ENCODE measurements around the gene PSMB7.
"Not testable (repeated sequence)": the region's sequence is repeated elsewhere in the genome, so short reads cannot be mapped to it uniquely, and the experiment has no call there.

Gene PSMB7

GRCh38 chr9:124427281-124427680 is 12.0 kb upstream of the PSMB7 start:
- Histone ChIP-seq H3K4me2 (ENCODE audit: low read depth, low read length, poor library complexity, severe bottlenecking) (no peak overlapping the region), H3K9me2 (replicated peaks; ENCODE audit: insufficient read depth, low read length) (no peaks in the 10 kb centered on the region), H3K9ac (ENCODE audit: low read length) (no peak overlapping the region), H2AFZ (ENCODE audit: low read depth, low read length, severe bottlenecking) (no peak overlapping the region), H3K36me3 (ENCODE audit: low read length) (no peaks in the 10 kb centered on the region), H3K27me3 (ENCODE audit: low read length) (no peaks in the 10 kb centered on the region), H3F3A (ENCODE audit: insufficient read depth) (no peaks in the 10 kb centered on the region), H3K79me2 (ENCODE audit: insufficient read depth, low read length) (no peaks in the 10 kb centered on the region), H3K9me3 (ENCODE audit: insufficient read depth, low read length) (no peaks in the 10 kb centered on the region), H3K27ac (ENCODE audit: low read depth, low read length) (no peak overlapping the region), H3K4me3 (ENCODE audit: insufficient read depth, low read length, poor library complexity, severe bottlenecking) (no peak overlapping the region), H4K20me1 (ENCODE audit: low read depth, low read length) (no peaks in the 10 kb centered on the region)
- TF ChIP-seq EZH2phosphoT487 (conservative IDR thresholded peaks at IDR 0.05; ENCODE audit: low read length) (no peak), CTCF (IDR thresholded peaks at IDR 0.05; ENCODE audit: insufficient read depth, low read length, poor library complexity, severe bottlenecking) (no peak)

GRCh38 chr9:124426361-124426760 is 11.1 kb upstream of the PSMB7 start:
- H3K27me3 ChIP-seq (ENCODE audit: low read length): no peaks in the 10 kb centered on the region
- H2AFZ ChIP-seq (ENCODE audit: low read depth, low read length, severe bottlenecking): no peak overlapping the region
- no peaks in the 10 kb centered on the region for H3K9me2 ChIP-seq (replicated peaks; ENCODE audit: insufficient read depth, low read length)
- no peak overlapping the region for H3K4me2 ChIP-seq (ENCODE audit: low read depth, low read length, poor library complexity, severe bottlenecking)
- H3K27ac ChIP-seq (ENCODE audit: low read depth, low read length): no peak overlapping the region
- no peaks in the 10 kb centered on the region for H4K20me1 ChIP-seq (ENCODE audit: low read depth, low read length)
- H3K9ac ChIP-seq (ENCODE audit: low read length): no peak overlapping the region
- H3K9me3 ChIP-seq (ENCODE audit: insufficient read depth, low read length): no peaks in the 10 kb centered on the region
- no peaks in the 10 kb centered on the region for H3K36me3 ChIP-seq (ENCODE audit: low read length)
- no peaks in the 10 kb centered on the region for H3K79me2 ChIP-seq (ENCODE audit: insufficient read depth, low read length)
- H3K4me3 ChIP-seq (ENCODE audit: insufficient read depth, low read length, poor library complexity, severe bottlenecking): no peak overlapping the region
- no peaks in the 10 kb centered on the region for H3F3A ChIP-seq (ENCODE audit: insufficient read depth)
- TF ChIP-seq CTCF (IDR thresholded peaks at IDR 0.05; ENCODE audit: insufficient read depth, low read length, poor library complexity, severe bottlenecking) (no peak), EZH2phosphoT487 (conservative IDR thresholded peaks at IDR 0.05; ENCODE audit: low read length) (no peak)

GRCh38 chr9:124425733-124426132 is 10.5 kb upstream of the PSMB7 start:
- H3F3A ChIP-seq (ENCODE audit: insufficient read depth); H3K36me3 ChIP-seq (ENCODE audit: low read length); H3K9me2 ChIP-seq (replicated peaks; ENCODE audit: insufficient read depth, low read length); H3K27me3 ChIP-seq (ENCODE audit: low read length); H3K27ac ChIP-seq (ENCODE audit: low read depth, low read length); H3K4me2 ChIP-seq (ENCODE audit: low read depth, low read length, poor library complexity, severe bottlenecking); H2AFZ ChIP-seq (ENCODE audit: low read depth, low read length, severe bottlenecking); H3K79me2 ChIP-seq (ENCODE audit: insufficient read depth, low read length); H4K20me1 ChIP-seq (ENCODE audit: low read depth, low read length); H3K9me3 ChIP-seq (ENCODE audit: insufficient read depth, low read length); H3K9ac ChIP-seq (ENCODE audit: low read length); H3K4me3 ChIP-seq (ENCODE audit: insufficient read depth, low read length, poor library complexity, severe bottlenecking): not testable (repeated sequence)

- TF ChIP-seq EZH2phosphoT487 (conservative IDR thresholded peaks at IDR 0.05; ENCODE audit: low read length): no peak
- TF ChIP-seq CTCF (IDR thresholded peaks at IDR 0.05; ENCODE audit: insufficient read depth, low read length, poor library complexity, severe bottlenecking): no peak
- H2AFZ ChIP-seq (ENCODE audit: low read depth, low read length, severe bottlenecking): no peak overlapping the region
These were observed 8.3 kb upstream of the PSMB7 start for GRCh38 chr9:124423591-124423990.

More at GRCh38 chr9:124423591-124423990, 8.3 kb upstream of the PSMB7 start:
- H3F3A ChIP-seq (ENCODE audit: insufficient read depth): no peaks in the 10 kb centered on the region
- no peak overlapping the region for H3K4me2 ChIP-seq (ENCODE audit: low read depth, low read length, poor library complexity, severe bottlenecking)
- H3K27me3 ChIP-seq (ENCODE audit: low read length): no peaks in the 10 kb centered on the region
- H3K9me2 ChIP-seq (replicated peaks; ENCODE audit: insufficient read depth, low read length): no peaks in the 10 kb centered on the region
- no peaks in the 10 kb centered on the region for H3K36me3 ChIP-seq (ENCODE audit: low read length)
- no peak overlapping the region for H3K4me3 ChIP-seq (ENCODE audit: insufficient read depth, low read length, poor library complexity, severe bottlenecking)
- H4K20me1 ChIP-seq (ENCODE audit: low read depth, low read length): no peaks in the 10 kb centered on the region
- H3K9ac ChIP-seq (ENCODE audit: low read length): no peak overlapping the region
- no peak overlapping the region for H3K27ac ChIP-seq (ENCODE audit: low read depth, low read length)
- H3K9me3 ChIP-seq (ENCODE audit: insufficient read depth, low read length): no peaks in the 10 kb centered on the region
- no peaks in the 10 kb centered on the region for H3K79me2 ChIP-seq (ENCODE audit: insufficient read depth, low read length)
